ENCODE results near the gene TBCB.

Gene TBCB

GRCh38 chr19:36113894-36114720 is 1.2 kb upstream of the TBCB start (continued):
- TF ChIP-seq ZNF26 (tag by site-specific recombination; IDR thresholded peaks at IDR 0.05) (no peak), ZNF335 (tag by site-specific recombination; conservative IDR thresholded peaks at IDR 0.05) (no peak), OVOL3 (tag by site-specific recombination; IDR thresholded peaks at IDR 0.05) (no peak), ZNF701 (tag by site-specific recombination; IDR thresholded peaks at IDR 0.05) (no peak), ZBTB6 (tag by site-specific recombination; IDR thresholded peaks at IDR 0.05) (no peak), ZNF670 (tag by site-specific recombination; IDR thresholded peaks at IDR 0.05; ENCODE audit: low read depth) (no peak), ZNF155 (tag by site-specific recombination; IDR thresholded peaks at IDR 0.05) (no peak), ZNF391 (tag by site-specific recombination; IDR thresholded peaks at IDR 0.05; ENCODE audit: borderline replicate concordance, low read depth) (0 out of 2 replicates have a peak, but pooled peaks have one; percentile 38), ZBTB44 (tag by site-specific recombination; IDR thresholded peaks at IDR 0.05) (no peak), ZNF518A (tag by site-specific recombination; conservative IDR thresholded peaks at IDR 0.05; ENCODE audit: low read depth) (no peak), BCL6B (tag by site-specific recombination; IDR thresholded peaks at IDR 0.05) (no peak; the same call in 1 of the 2 replicates), ZNF580 (tag by site-specific recombination; IDR thresholded peaks at IDR 0.05) (no peak), ZNF561 (tag by site-specific recombination; IDR thresholded peaks at IDR 0.05; ENCODE audit: borderline replicate concordance) (no peak), SCRT1 (tag by site-specific recombination; IDR thresholded peaks at IDR 0.05; ENCODE audit: borderline replicate concordance) (no peak), ZNF514 (tag by site-specific recombination; IDR thresholded peaks at IDR 0.05) (no peak), ZNF202 (tag by site-specific recombination; IDR thresholded peaks at IDR 0.05; ENCODE audit: borderline replicate concordance) (no peak), ZNF266 (tag by site-specific recombination; IDR thresholded peaks at IDR 0.05; ENCODE audit: low read depth) (no peak), ZFP3 (tag by site-specific recombination; IDR thresholded peaks at IDR 0.05; ENCODE audit: low read depth) (no peak), AEBP2 (tag by site-specific recombination; IDR thresholded peaks at IDR 0.05; ENCODE audit: borderline replicate concordance) (no peak; the same call in 1 of the 2 replicates), REPIN1 (tag by site-specific recombination; IDR thresholded peaks at IDR 0.05; ENCODE audit: low read depth) (no peak), ZNF311 (tag by site-specific recombination; IDR thresholded peaks at IDR 0.05; ENCODE audit: borderline replicate concordance) (no peak), ZNF473 (tag by site-specific recombination; IDR thresholded peaks at IDR 0.05) (peak; percentile 34; the same call in 1 of the 2 replicates), ZNF785 (tag by site-specific recombination; IDR thresholded peaks at IDR 0.05) (no peak), SP2 (tag by site-specific recombination; IDR thresholded peaks at IDR 0.05) (peak; percentile 67), ZNF362 (tag by site-specific recombination; IDR thresholded peaks at IDR 0.05) (no peak)

Measured in HEK293 (cell line).